ENCODE data around the gene CCL27.

DNA sequence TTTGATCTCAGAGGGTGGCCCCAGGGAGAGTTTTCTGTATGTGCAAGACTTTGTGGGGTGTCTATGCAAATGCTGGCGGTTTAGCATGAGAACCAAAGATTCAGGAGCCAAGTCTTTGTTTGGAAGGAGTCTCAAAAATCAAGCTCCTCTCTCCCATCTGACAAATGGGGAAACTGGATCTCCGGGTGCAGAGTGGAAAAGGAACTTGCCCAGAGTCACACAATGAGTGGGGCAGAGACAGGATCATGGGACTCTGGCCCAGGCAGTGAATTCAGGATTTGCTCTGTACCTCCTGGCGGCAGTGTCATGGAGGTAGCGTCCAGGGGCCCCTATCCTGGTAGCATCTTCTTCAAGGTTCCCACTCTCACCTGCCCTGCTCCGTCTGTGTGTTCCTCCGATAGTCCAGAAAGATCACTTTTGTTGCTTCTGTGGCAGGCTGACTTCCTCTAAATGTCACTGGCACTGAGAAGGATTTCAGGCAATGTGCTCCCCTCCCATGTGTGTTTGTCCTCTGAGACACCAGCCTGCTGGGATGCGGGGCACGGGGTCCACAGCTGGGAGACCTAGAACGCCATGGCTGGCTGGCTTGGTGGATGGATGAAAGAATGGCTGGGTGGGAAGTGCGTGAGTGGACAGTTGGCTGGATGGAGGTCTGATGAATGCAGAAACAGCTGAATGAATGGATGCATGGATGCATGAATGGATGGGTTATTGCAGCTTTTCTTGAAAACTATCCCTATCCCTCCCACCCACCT is 25.0 kb upstream of the CCL27 start:
- TF ChIP-seq, protein P1, sequence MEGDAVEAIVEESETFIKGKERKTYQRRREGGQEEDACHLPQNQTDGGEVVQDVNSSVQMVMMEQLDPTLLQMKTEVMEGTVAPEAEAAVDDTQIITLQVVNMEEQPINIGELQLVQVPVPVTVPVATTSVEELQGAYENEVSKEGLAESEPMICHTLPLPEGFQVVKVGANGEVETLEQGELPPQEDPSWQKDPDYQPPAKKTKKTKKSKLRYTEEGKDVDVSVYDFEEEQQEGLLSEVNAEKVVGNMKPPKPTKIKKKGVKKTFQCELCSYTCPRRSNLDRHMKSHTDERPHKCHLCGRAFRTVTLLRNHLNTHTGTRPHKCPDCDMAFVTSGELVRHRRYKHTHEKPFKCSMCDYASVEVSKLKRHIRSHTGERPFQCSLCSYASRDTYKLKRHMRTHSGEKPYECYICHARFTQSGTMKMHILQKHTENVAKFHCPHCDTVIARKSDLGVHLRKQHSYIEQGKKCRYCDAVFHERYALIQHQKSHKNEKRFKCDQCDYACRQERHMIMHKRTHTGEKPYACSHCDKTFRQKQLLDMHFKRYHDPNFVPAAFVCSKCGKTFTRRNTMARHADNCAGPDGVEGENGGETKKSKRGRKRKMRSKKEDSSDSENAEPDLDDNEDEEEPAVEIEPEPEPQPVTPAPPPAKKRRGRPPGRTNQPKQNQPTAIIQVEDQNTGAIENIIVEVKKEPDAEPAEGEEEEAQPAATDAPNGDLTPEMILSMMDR (IDR thresholded peaks at IDR 0.05; ENCODE audit: low read depth, low read length), result no peak
- TF ChIP-seq EZH2phosphoT487 (IDR thresholded peaks at IDR 0.05; ENCODE audit: low read depth), result no peak

Measured in OCI-LY3 (cell line).